Choroid plexus epithelial cell (primary cell): ENCODE results near the gene KANSL3.

Experiments used
- DNase-seq: peaks from one replicate; pipeline ENCODE4 v3.0.0-alpha.2; 2010; ENCODE audit warnings: low read depth
- H3K4me3 ChIP-seq: 2 replicates; pipeline ENCODE4 v1.5.1; 2011; ENCODE audit warnings: low read depth, mild to moderate bottlenecking, control low read depth, low read length, moderate library complexity
- CTCF ChIP-seq: conservative IDR thresholded peaks from 2 replicates; pipeline ENCODE4 v1.5.1; 2011; ENCODE audit warnings: low read depth, mild to moderate bottlenecking, control low read depth, inconsistent platforms, low read length, moderate library complexity

KANSL3 gene

GRCh38 chr2:96604104-96604503, 34.0 kb downstream of the KANSL3 start:
- peak; percentile 28 for DNase-seq
- peak; percentile 52 for TF ChIP-seq CTCF
- H3K4me3 ChIP-seq, result no peak overlapping the region

- peak; percentile 7 for TF ChIP-seq CTCF
- no peak overlapping the region for H3K4me3 ChIP-seq
- DNase-seq, result no peak
These were observed 35.7 kb downstream of the KANSL3 start for GRCh38 chr2:96602330-96602823.

- no peak for TF ChIP-seq CTCF
- DNase-seq, result no peak
- H3K4me3 ChIP-seq, result no peak overlapping the region
These were observed 36.5 kb downstream of the KANSL3 start for GRCh38 chr2:96601382-96602292.

GRCh38 chr2:96599941-96600340, 38.2 kb downstream of the KANSL3 start:
- no peak for TF ChIP-seq CTCF
- no peak overlapping the region for H3K4me3 ChIP-seq
- no peak for DNase-seq

- no peak overlapping the region for H3K4me3 ChIP-seq
- DNase-seq, result no peak
- no peak for TF ChIP-seq CTCF
These were observed 41.5 kb downstream of the KANSL3 start for GRCh38 chr2:96596596-96596995.

GRCh38 chr2:96594691-96595152, 43.4 kb downstream of the KANSL3 start:
- H3K4me3 ChIP-seq, result no peak overlapping the region
- TF ChIP-seq CTCF, result no peak
- no peak for DNase-seq
